NAMALWA (cell line): ENCODE results near the gene BNC2.

Source experiments
- DNase-seq: peaks from one replicate; pipeline ENCODE4 v3.0.0-alpha.2; 2015; ENCODE audit warnings: low spot score

BNC2 gene

DNA sequence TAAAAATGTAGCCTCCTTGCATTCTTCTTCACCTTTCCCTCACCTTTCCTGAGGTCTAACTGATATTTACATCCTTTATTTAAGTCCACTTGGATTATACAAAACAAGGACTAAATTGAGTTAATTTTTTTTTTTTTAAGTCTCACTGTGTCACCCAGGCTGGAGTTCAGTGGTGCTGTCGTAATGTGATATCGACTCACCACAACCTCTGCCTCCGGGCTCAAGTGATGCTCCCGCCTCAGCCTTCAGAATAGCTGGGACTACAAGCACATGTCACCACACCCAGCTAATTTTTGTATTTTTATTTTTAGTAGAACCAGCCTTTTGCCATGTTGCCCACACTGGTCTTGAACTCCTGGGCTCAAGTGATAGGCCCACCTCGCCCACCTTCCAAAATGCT lies 195.3 kb downstream of the BNC2 start:
- DNase-seq, result no peak

DNA sequence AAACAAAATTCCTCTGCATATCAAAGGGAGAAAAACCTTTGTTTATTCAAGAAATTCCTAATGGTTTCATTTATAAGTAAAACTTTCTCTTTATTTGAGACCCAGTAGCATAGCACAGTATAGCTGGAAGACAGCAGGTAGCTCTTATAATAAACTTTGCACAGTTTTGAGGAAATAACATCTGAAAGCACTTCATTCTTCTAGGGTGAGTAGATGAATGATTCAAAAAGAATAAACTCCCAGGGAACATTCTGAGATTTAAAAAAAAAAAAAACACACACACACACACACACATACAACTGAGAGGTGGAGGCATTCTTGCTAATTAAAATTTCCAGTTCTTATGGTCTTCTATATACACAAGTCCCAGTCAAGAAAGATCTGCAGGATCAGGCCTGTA lies 197.3 kb downstream of the BNC2 start:
- no peak for DNase-seq

DNA sequence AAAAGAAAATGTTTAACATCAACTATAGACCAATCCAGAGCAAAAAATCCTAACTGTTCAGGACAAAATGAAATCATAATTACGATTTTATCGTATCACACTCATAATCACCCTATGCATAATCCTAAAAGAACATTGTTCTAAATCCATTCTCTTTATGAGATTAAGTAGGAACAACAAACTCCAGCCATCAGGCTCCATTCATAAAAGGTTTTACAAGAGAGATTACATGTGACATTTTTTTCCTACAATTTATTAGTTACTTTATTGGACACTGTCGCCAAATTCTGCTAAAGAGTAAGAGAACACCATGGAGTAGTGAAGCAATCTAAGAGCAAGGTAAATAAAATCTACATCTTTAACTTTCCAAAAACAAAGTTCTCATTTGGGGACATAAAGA lies 198.0 kb downstream of the BNC2 start:
- no peak for DNase-seq

DNA sequence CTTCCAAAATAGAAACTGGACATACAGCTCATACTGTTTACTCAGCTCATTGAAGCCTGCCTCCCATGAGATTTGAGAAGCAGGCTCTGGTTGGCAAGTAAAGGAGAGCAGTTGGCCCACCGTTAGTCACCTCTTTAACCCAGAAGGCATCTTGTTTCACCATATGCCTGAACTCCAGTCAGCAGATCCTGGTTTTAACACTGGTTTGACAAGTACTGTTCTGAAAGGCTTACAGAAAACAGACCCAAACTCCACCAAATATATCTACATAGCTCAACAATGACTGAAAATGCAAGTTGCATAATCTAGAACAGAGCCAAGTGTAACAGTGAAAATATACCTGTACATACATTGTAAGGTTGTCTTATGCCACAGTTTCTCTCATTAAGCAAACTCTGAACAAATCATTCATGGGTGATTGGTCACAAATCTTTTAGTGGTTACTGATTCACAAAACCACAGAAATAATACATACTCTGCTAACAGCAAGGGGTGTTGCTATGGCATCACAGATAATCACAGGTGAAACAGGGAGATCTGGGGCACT lies 198.8 kb downstream of the BNC2 start:
- no peak for DNase-seq

DNA sequence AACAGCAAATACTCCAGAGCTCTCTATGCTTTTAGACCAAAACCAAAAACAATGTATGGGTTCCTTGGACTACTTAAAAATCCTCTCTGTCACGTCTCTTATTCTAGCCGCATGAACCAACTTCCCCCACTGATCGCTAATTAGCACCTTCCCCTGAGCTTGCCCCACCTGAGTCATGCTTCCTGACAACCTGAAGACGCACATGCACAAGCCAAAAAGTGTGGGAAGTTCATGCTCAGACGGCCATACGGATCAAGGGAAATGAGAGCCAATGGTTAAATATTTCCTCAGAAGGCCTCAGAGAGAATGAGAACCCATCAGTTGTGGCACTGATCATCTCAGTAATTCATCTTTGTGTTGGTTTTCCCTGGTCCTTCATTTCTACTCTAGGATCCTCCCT lies 199.7 kb downstream of the BNC2 start:
- DNase-seq, result no peak

DNA sequence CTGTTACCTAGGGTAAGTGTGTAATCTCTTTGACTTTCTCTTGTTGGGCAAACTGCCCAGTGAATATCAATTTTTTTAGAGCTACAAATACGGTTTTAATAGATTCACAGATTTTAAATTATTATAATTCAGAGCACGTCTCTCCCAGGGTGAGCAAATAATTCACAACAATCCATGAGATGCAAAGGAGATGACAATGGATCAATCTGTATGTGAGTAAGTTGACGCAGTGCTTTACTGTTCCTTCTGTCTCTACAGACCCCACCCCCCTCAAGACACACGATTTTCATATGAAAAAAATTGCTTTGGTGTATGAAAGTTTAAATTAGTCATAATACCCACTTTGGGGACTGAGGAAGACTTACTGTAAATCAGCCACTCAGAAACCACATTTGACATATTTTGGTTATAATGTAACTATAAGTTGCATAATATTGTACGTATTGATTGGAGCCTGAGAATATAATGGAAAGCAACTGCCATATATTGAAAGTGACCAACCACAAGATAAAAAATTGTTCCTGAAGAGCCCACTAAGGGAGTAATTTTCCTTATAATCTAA lies 201.7 kb downstream of the BNC2 start:
- DNase-seq, result no peak

DNA sequence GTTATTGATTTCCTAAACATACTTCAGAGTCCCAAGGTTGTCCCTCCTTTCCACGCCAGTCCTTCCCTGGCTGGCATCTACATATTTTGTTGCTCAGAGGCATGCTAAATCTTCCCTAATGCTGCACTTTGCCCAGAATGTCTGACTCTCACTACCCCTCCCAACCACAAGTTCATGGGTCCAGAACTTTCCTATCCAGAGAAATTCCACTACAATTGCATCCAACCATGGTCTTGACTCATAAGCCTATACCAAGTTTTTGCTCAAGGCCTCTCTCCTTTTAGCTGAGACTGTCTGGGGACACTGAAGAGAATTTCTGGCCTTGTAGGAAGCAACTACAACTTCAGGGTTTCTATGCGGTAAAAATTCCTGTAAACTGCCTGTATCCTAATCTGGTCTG lies 206.3 kb downstream of the BNC2 start:
- no peak for DNase-seq

DNA sequence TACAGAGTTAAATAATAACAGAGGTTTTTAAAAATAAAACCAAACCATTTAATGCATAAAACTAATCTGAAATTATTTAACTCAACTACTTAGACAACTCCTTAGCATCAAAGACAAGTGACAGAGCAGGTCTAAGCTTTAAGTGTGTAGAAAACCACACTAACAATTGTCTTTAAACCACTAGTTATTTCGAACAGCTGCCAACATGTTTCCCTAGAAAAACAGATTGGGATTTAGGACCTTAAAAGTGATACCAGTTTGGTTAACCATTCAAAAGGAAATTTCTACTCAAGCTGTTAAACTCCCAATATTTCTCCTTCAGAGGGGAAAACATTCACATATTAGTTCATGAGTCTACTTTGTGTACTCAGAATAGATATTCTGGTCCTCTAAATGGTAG lies 208.7 kb downstream of the BNC2 start:
- DNase-seq, result no peak

DNA sequence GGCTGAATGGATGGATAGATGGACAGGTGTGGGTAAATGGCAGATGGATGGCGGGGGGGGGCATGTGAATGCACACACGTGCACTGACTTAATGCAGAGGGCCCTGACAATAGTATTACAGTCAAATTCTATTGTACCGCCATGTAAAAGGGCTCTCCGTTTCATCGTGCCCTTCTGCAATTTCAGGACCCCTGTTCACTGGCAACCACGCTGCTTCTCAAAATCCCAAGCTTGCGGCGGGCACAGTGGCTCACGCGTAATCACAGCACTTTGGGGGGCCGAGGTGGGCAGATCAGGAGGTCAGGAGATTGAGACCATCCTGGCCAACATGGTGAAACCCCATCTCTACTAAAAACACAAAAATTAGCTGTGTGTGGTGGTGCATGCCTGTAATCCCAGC lies 211.4 kb downstream of the BNC2 start:
- DNase-seq, result no peak

DNA sequence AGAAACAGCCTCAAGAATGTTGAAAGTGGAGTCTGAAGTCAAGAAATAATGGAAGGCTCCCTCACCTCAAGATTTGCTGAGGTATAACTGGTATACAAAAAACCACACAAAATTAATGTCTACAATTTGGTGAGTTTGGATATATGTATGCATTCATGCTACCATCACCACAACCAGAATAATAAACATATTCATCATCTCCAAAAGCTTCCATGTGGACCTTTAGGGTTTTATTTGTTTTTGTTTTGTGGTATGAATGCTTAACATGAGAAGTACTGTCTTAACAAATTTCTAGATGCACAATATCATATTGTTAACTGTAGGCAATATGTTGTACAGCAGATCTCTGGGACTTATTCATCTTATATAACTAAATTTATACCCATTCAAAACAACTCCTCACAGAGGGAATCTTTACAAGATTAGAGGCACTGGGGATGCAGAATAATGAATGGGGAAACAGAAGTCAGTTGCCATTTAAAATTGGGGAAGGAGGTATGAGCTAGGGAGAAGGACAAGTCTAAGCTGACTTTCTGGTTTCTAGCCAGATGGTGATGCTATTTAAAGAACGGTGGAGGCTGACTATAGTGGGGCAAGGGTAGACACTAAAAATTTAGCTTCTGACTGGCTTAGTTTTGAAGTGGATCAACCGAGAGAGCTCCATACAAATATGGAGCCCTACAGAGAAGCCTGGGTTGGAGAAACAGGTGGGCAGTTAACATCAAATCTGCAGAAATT lies 213.9 kb downstream of the BNC2 start:
- no peak for DNase-seq

DNA sequence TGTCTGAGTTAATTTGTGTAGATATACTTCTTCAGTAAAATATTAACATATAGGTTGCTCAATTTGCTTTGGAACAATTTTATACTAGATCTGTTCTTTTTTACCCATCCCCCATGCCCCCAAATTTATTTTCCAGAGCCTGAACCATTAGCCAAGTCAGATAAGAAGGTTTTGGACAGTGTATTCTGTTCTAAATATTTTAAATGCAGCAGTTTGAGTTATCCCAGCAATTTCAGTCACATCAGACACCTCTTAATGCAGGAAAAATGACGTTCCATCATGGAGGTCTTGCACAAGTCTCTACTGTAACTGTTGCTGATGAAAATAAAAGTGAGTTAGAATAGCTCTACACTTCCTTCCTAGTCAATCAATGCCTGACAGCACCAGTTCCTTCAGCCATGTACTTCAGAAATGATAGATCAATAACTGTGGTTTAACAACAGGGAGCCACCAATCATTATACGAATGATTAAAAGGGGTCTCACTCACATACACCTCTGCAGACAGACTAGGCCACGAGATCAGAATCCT lies 215.8 kb downstream of the BNC2 start:
- DNase-seq, result no peak

DNA sequence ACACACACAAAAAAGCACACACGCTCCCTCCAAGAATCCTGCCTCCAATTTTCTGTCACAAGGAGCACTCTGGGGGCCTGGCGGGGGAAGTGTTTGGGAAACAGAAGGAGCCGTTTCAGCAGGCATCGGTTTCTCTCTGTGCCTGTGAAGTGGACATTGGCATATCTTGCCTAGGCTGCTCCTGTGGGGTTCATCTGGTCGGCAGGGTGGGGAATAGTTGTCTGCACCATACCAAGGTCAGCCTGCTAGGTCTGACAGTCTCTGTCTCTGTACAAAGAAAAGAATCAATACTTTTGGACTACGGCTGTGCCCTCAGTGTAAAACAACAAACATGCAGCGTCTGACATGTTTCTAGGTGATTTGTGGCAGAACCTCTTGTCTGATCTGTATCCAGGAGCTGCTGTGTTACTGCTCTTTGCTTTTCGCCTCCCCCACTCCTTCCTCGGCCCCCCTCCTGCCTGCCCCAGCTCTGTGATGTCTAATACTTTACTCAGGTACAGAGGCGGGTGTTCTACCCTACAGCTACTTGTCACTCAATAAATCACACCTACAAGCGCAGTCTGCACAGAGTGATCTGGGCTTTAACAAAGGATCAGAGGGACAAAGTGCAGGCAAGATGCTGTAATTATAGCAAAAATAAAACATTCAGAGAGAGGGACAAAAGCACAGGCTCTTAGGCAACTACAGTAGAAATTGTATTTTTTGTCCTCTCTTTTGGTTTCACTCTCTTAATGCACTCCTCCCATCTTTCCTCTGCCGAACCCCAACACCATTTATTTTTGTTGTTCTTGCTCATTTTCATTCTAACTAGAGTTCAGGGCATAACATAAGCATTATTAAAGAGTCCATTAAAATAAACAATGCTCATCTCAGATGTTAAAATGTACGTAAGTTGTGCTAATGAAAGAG lies 216.7 kb downstream of the BNC2 start:
- DNase-seq, result no peak

DNA sequence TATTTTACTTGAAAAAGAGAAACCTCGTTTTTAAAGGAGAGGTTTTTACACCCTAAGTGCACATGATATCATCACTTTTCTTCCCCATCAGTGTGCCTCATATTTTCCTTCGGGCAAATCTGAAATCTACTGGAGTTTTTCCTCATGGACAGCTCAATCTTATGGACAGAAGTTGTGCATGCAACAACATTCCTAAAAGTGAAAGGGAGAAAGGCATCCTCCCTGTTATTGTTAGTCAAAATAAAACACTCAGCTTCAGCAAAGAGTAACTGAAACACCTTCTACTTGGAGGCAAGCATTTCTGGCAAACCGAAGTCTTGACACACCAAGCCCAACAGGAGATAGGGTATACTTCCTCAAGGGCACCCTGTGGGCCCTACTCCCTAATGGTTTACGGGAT lies 217.9 kb downstream of the BNC2 start:
- no peak for DNase-seq

DNA sequence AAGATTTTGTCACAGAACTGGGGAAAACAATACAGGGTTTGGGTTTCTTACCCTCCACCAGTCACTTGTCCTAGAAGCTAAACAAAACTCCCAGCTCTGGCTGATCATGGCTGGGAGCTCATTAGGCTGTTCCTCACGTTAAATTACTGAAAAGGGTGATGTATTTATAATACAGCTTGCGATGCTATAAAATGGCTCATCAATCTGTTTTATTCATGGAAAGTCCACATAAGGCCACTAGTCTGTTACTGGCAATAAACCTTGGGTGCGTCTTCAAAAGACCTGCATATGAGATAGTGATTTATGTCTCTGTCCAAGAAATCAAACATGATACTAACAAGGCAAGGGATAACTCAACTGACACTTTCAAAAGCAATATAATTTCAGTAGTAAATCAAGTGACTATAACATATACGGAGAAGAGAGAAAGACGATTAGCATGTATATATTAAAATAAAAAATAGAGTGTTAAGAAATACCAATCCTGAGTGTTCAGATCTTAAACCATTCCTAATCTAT lies 219.0 kb downstream of the BNC2 start:
- DNase-seq, result no peak

DNA sequence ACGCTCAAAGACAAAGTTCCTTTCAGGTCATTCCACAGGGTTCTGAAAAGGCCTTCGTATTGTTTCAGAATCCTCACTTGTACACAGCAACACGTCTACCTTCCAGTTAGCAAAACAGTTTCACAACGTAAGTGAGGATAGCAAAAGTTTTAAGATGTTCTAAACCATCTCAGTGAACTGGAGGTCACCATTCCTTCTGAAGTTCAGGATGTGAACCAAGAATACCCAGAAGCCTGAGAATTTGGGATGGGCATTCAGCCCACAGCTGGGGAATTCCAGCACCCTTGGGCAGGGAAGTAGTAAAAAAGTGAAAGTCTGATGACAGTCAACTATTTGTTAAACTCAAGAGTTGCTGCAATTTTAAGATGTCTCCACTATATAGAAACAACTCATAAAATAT lies 224.5 kb downstream of the BNC2 start:
- DNase-seq, result no peak

DNA sequence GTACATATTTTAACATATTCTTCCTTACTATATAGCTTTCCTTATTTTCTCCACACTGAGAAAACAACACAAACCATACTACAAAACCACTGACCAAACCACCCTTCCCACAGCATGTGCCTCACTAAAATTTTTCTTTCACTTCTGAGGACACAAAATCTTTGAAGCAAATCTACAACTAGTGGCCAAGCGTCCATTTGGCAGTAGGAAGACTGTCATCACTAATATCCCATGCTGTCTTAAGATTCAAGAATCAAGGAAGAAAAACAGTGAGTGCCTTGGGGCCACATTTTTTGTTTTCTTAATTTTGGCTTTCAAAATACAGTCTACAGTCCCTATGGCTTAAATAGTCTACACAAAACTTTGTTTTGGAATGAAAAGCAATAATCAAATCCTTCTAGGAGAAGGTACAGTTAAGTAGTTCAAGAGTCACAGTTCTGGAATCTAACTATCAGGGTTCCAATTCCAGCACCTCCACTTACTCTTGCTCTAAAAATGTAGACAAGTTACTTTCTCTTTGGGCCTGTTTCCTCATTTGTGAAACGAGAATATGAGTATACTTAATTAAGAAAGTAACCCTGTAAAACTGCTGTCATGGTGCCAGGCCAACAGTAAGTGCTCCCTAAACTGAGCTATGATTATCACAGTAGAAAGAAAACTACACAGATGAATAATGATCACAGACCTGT lies 227.9 kb downstream of the BNC2 start:
- no peak for DNase-seq

DNA sequence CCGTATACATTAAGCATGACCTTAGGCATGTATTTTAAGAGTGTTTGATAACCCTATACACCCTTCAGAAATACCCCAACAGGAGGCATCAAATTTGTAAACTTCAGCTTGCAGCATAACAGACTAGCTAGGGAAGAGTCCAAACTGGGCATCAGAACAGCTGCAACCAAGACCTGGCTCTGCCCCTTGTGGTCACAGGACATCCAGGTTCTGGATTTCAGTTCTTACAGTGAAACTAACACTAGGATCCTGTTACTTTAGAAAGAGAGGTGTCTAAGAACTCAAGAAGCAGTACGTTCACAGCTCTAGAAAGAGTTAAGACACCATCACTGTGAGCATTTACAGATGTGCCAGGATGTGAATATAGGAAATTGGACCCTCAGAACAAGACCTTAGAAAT lies 229.8 kb downstream of the BNC2 start:
- DNase-seq, result no peak

DNA sequence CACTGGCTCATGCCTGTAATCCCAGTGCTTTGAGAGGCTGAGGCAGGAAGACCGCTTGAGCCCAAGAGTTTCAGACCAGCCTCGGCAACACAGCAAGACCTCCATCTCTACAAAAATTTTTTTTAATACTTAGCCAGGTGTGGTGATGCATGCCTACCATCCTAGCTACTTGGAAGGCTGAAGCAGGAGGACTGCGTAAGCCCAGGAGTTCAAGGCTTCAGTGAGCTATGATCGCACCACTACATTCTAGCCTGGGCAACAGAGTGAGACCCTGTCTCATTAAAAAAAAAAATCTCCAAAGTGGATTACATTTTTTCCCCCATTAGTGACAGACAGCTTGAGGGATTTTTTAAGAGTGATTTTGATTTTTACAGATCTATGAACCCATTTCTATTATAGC lies 230.8 kb downstream of the BNC2 start:
- no peak for DNase-seq

DNA sequence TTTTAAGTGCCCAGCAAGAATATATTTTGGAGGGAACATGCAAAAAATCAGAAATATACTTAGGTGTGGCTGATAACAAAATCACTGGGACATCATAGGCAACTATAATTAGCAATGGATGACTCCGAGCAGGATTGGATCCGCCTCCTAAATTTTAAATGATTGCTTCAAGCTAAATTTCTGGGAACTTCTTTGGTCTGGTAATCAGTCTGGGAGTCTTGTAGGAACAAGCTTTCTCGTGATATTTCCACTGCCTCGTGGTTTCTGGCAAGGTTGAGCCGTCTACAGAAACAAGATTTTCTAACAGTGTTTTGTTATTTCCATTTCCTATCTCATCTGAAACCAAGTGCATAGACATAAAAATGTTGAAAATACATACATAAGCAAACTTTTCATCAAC lies 232.6 kb downstream of the BNC2 start:
- DNase-seq, result no peak

DNA sequence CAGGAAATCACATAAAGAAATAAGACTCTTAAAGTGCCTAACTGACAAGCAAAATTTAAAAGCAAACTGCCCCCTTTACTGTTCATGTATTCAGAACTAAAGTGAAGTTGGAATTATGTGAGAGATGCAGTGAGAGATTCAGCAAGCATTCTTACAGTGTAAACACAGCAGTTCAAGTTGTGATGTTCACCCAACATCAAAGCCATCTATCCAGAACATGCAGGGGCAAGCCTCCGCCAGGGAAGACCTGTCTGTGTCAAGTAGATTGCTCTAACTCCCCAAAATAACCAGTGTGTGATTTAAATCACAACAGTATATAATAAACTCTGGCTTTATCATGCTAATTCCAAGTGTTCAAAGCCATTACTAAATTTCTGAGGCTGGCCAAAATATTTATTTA lies 233.3 kb downstream of the BNC2 start:
- no peak for DNase-seq

DNA sequence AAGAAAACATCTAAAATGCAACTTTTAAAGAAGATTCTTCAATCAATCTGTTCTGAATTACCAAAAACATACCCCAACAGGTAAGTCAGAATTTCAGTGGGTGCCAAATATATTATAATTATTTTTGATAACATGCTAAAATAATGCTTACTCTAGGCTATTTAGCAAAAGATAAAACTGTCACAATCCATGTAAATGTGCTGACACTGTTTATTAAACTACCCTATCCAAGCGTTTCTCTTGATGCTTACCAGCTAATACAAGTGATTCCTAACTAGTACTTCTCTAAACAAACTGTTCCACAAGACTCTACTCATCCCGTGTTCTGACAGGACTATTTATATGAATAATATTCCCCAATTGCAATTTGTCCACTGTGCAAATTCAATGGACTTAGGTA lies 236.7 kb downstream of the BNC2 start:
- no peak for DNase-seq

DNA sequence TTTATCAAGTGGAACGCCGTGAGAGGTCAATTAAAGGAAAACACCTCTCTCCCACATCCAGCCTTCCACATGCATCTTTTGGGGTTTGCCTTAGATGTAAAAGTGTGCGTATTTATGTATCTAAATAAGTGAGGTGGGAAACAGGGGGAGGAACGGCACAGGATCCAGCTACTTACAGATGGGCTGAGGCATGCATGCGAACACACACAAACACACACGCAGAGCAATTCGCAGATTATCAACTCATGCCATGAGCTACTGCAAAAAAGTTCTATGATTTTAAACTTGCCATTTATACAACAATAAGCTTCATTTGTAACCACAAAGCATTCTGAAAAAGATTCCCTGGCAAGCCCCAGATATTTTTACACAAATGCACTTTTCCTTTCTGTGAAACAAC lies 242.1 kb downstream of the BNC2 start:
- DNase-seq, result no peak
